HEK293 (cell line): Measurements from ENCODE around the gene S100A1.

Experiments
- BCL11A ChIP-seq: fragments of 450-650 bp; formaldehyde crosslinking; IDR thresholded peaks from 2 replicates; pipeline ENCODE4 v1.5.1; 2016; ENCODE audit warnings: low read depth, missing biosample characterization, missing genetic modification characterization
- GLIS1 ChIP-seq: fragments of 450-650 bp; formaldehyde crosslinking; IDR thresholded peaks from 2 replicates; pipeline ENCODE4 v1.5.1; 2016; ENCODE audit warnings: missing biosample characterization, missing genetic modification characterization
- KLF17 ChIP-seq: fragments of 450-650 bp; formaldehyde crosslinking; IDR thresholded peaks from 2 replicates; pipeline ENCODE4 v1.5.1; 2016; ENCODE audit warnings: missing biosample characterization, missing genetic modification characterization
- MZF1 ChIP-seq: fragments of 450-650 bp; formaldehyde crosslinking; IDR thresholded peaks from 2 replicates; pipeline ENCODE4 v1.5.1; 2017; ENCODE audit warnings: missing biosample characterization, missing genetic modification characterization, borderline replicate concordance
- PATZ1 ChIP-seq: fragments of 450-650 bp; formaldehyde crosslinking; IDR thresholded peaks from 2 replicates; pipeline ENCODE4 v1.5.1; 2016; ENCODE audit warnings: missing biosample characterization, missing genetic modification characterization
- SP2 ChIP-seq: fragments of 450-650 bp; formaldehyde crosslinking; IDR thresholded peaks from 2 replicates; pipeline ENCODE4 v1.5.1; 2016; ENCODE audit warnings: missing biosample characterization, missing genetic modification characterization
- SP3 ChIP-seq: fragments of 450-650 bp; formaldehyde crosslinking; IDR thresholded peaks from 2 replicates; pipeline ENCODE4 v1.5.1; 2016; ENCODE audit warnings: missing biosample characterization, missing genetic modification characterization
- SP7 ChIP-seq: fragments of 450-650 bp; formaldehyde crosslinking; IDR thresholded peaks from 2 replicates; pipeline ENCODE4 v1.5.1; 2016; ENCODE audit warnings: missing biosample characterization, missing genetic modification characterization
- WT1 ChIP-seq: fragments of 450-650 bp; formaldehyde crosslinking; IDR thresholded peaks from 2 replicates; pipeline ENCODE4 v1.5.1; 2016; ENCODE audit warnings: missing biosample characterization, missing genetic modification characterization
- ZBTB26 ChIP-seq: fragments of 450-650 bp; formaldehyde crosslinking; optimal IDR thresholded peaks from 2 replicates; pipeline ENCODE3; 2016; ENCODE audit warnings: missing biosample characterization, mild to moderate bottlenecking, missing genetic modification characterization
- ZBTB48 ChIP-seq: fragments of 450-650 bp; formaldehyde crosslinking; IDR thresholded peaks from 2 replicates; pipeline ENCODE4 v1.5.1; 2016; ENCODE audit warnings: missing biosample characterization, missing genetic modification characterization
- ZBTB8A ChIP-seq: fragments of 450-650 bp; formaldehyde crosslinking; IDR thresholded peaks from 2 replicates; pipeline ENCODE4 v1.5.1; 2016; ENCODE audit warnings: missing biosample characterization, missing genetic modification characterization
- ZIC2 ChIP-seq: fragments of 450-650 bp; formaldehyde crosslinking; IDR thresholded peaks from 2 replicates; pipeline ENCODE4 v1.5.1; 2016; ENCODE audit warnings: missing biosample characterization, missing genetic modification characterization
- ZNF175 ChIP-seq: fragments of 450-650 bp; formaldehyde crosslinking; IDR thresholded peaks from 2 replicates; pipeline ENCODE4 v1.5.1; 2016; ENCODE audit warnings: missing biosample characterization, missing genetic modification characterization
- ZNF221 ChIP-seq: fragments of 450-650 bp; formaldehyde crosslinking; IDR thresholded peaks from 2 replicates; pipeline ENCODE4 v1.5.1; 2017; ENCODE audit warnings: missing biosample characterization, missing genetic modification characterization, borderline replicate concordance
- ZNF23 ChIP-seq: fragments of 450-650 bp; formaldehyde crosslinking; IDR thresholded peaks from 2 replicates; pipeline ENCODE4 v1.5.1; 2016; ENCODE audit warnings: missing biosample characterization, missing genetic modification characterization, borderline replicate concordance
- ZNF24 ChIP-seq: fragments of 450-650 bp; formaldehyde crosslinking; IDR thresholded peaks from 2 replicates; pipeline ENCODE4 v1.5.1; 2016; ENCODE audit warnings: missing biosample characterization, missing genetic modification characterization
- ZNF366 ChIP-seq: fragments of 450-650 bp; formaldehyde crosslinking; conservative IDR thresholded peaks from 2 replicates; pipeline ENCODE4 v1.5.1; 2016; ENCODE audit warnings: missing biosample characterization, missing genetic modification characterization
- ZNF423 ChIP-seq: fragments of 450-650 bp; formaldehyde crosslinking; IDR thresholded peaks from 2 replicates; pipeline ENCODE4 v1.5.1; 2016; ENCODE audit warnings: missing biosample characterization, missing genetic modification characterization
- ZNF426 ChIP-seq: fragments of 450-650 bp; formaldehyde crosslinking; IDR thresholded peaks from 2 replicates; pipeline ENCODE4 v1.5.1; 2017; ENCODE audit warnings: missing biosample characterization, missing genetic modification characterization, mild to moderate bottlenecking, inconsistent platforms, moderate library complexity
- ZNF555 ChIP-seq: fragments of 450-650 bp; formaldehyde crosslinking; conservative IDR thresholded peaks from 2 replicates; pipeline ENCODE4 v1.5.1; 2017; ENCODE audit warnings: missing biosample characterization, mild to moderate bottlenecking, missing genetic modification characterization, inconsistent platforms
- ZNF560 ChIP-seq: fragments of 450-650 bp; formaldehyde crosslinking; IDR thresholded peaks from 2 replicates; pipeline ENCODE4 v1.5.1; 2017; ENCODE audit warnings: missing biosample characterization, missing genetic modification characterization, borderline replicate concordance
- ZNF571 ChIP-seq: fragments of 450-650 bp; formaldehyde crosslinking; IDR thresholded peaks from 2 replicates; pipeline ENCODE4 v1.5.0; 2017; ENCODE audit warnings: missing biosample characterization, missing genetic modification characterization
- ZNF610 ChIP-seq: fragments of 450-650 bp; formaldehyde crosslinking; IDR thresholded peaks from 2 replicates; pipeline ENCODE4 v1.5.1; 2016; ENCODE audit warnings: missing biosample characterization, missing genetic modification characterization, borderline replicate concordance
- ZNF692 ChIP-seq: fragments of 450-650 bp; formaldehyde crosslinking; IDR thresholded peaks from 2 replicates; pipeline ENCODE4 v1.5.1; 2016; ENCODE audit warnings: missing biosample characterization, missing genetic modification characterization
- ZNF776 ChIP-seq: fragments of 450-650 bp; formaldehyde crosslinking; IDR thresholded peaks from 2 replicates; pipeline ENCODE4 v1.5.0; 2017; ENCODE audit warnings: missing biosample characterization, missing genetic modification characterization, borderline replicate concordance
- ZNF785 ChIP-seq: fragments of 450-650 bp; formaldehyde crosslinking; IDR thresholded peaks from 2 replicates; pipeline ENCODE4 v1.5.1; 2016; ENCODE audit warnings: missing biosample characterization, missing genetic modification characterization
- ZNF843 ChIP-seq: fragments of 450-650 bp; formaldehyde crosslinking; IDR thresholded peaks from 2 replicates; pipeline ENCODE4 v1.5.1; 2016; ENCODE audit warnings: missing biosample characterization, missing genetic modification characterization
- ZSCAN30 ChIP-seq: fragments of 450-650 bp; IDR thresholded peaks from 2 replicates; pipeline ENCODE4 v1.5.1; 2018; ENCODE audit warnings: missing biosample characterization, mild to moderate bottlenecking, missing genetic modification characterization, moderate library complexity
- TF ChIP-seq, protein P1 (sequence below): fragments of 450-650 bp; formaldehyde crosslinking; IDR thresholded peaks from 2 replicates; pipeline ENCODE4 v1.5.1; 2017; ENCODE audit warnings: missing biosample characterization, mild to moderate bottlenecking, missing genetic modification characterization, moderate library complexity
- TF ChIP-seq, protein P2 (sequence below): fragments of 450-650 bp; formaldehyde crosslinking; IDR thresholded peaks from 2 replicates; pipeline ENCODE4 v1.5.1; 2017; ENCODE audit warnings: missing biosample characterization, missing genetic modification characterization

The S100A1 gene

GRCh38 chr1:153626904-153627714 is 1.1 kb upstream of the S100A1 start, which contains the start of gene S100A13 (continued):
- TF ChIP-seq WT1 (peak; percentile 16; the same call in 1 of the 2 replicates), ZNF610 (no peak; the same call in 1 of the 2 replicates), GLIS1 (tag by site-specific recombination) (peak; percentile 89), ZNF560 (no peak), ZNF23 (no peak), SP7 (peak; percentile 71), ZNF366 (tag by site-specific recombination) (peak; percentile 77), ZSCAN30 (peak; percentile 65), ZNF426 (no peak), KLF17 (tag by site-specific recombination) (no peak), ZIC2 (peak; percentile 64), ZNF24 (tag by site-specific recombination) (0 out of 2 replicates have a peak, but pooled peaks have one; percentile 35), ZNF692 (tag by site-specific recombination) (0 out of 2 replicates have a peak, but pooled peaks have one; percentile 24), ZNF571 (tag by site-specific recombination) (no peak), ZNF221 (no peak), BCL11A (tag by site-specific recombination) (peak; percentile 62; the same call in 1 of the 2 replicates), ZNF776 (tag by site-specific recombination) (no peak), ZBTB8A (tag by site-specific recombination) (peak; percentile 64), ZNF555 (tag by site-specific recombination) (no peak), ZNF785 (tag by site-specific recombination) (no peak), SP2 (peak; percentile 21; the same call in 1 of the 2 replicates), PATZ1 (tag by site-specific recombination) (peak; percentile 59), SP3 (tag by site-specific recombination) (peak; percentile 27), ZNF423 (peak; percentile 71), ZNF175 (no peak), ZBTB48 (tag by site-specific recombination) (peak; percentile 60; the same call in 1 of the 2 replicates), MZF1 (no peak), ZBTB26 (tag by site-specific recombination) (peak; percentile 26), ZNF843 (tag by site-specific recombination) (no peak)
- TF ChIP-seq, protein P1, sequence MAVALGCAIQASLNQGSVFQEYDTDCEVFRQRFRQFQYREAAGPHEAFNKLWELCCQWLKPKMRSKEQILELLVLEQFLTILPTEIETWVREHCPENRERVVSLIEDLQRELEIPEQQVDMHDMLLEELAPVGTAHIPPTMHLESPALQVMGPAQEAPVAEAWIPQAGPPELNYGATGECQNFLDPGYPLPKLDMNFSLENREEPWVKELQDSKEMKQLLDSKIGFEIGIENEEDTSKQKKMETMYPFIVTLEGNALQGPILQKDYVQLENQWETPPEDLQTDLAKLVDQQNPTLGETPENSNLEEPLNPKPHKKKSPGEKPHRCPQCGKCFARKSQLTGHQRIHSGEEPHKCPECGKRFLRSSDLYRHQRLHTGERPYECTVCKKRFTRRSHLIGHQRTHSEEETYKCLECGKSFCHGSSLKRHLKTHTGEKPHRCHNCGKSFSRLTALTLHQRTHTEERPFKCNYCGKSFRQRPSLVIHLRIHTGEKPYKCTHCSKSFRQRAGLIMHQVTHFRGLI (tag by site-specific recombination), result 0 out of 2 replicates have a peak, but pooled peaks have one; percentile 8
- TF ChIP-seq, protein P2, sequence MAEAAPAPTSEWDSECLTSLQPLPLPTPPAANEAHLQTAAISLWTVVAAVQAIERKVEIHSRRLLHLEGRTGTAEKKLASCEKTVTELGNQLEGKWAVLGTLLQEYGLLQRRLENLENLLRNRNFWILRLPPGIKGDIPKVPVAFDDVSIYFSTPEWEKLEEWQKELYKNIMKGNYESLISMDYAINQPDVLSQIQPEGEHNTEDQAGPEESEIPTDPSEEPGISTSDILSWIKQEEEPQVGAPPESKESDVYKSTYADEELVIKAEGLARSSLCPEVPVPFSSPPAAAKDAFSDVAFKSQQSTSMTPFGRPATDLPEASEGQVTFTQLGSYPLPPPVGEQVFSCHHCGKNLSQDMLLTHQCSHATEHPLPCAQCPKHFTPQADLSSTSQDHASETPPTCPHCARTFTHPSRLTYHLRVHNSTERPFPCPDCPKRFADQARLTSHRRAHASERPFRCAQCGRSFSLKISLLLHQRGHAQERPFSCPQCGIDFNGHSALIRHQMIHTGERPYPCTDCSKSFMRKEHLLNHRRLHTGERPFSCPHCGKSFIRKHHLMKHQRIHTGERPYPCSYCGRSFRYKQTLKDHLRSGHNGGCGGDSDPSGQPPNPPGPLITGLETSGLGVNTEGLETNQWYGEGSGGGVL (tag by site-specific recombination), result no peak; the same call in none of the 2 replicates
